ENCODE measurements around the gene FMO1.
"Not testable (repeated sequence)": the region's sequence is repeated elsewhere in the genome, so short reads cannot be mapped to it uniquely, and the experiment has no call there.

Gene FMO1

GRCh38 chr1:171248302-171248701 lies at the start of gene FMO1:
Gene FMO1 (plus strand): TSS chr1:171248494. CDS start chr1:171258088, 9,594 bp downstream.
- DNase-seq (ENCODE audit: low read depth in 1 of 2, low spot score in 1 of 2): no peak

- DNase-seq (ENCODE audit: low read depth in 1 of 2, low spot score in 1 of 2): no peak
Observed at GRCh38 chr1:171204296-171204695, 44.0 kb upstream of the FMO1 start.

- DNase-seq (ENCODE audit: low read depth in 1 of 2, low spot score in 1 of 2): no peak
Observed at GRCh38 chr1:171206204-171206977, 41.9 kb upstream of the FMO1 start.

- DNase-seq (ENCODE audit: low read depth in 1 of 2, low spot score in 1 of 2): no peak
Observed at GRCh38 chr1:171206978-171207355, 41.3 kb upstream of the FMO1 start.

- DNase-seq (ENCODE audit: low read depth in 1 of 2, low spot score in 1 of 2): no peak
Observed at GRCh38 chr1:171207377-171207776, 40.9 kb upstream of the FMO1 start.

GRCh38 chr1:171210355-171210754 lies 37.9 kb upstream of the FMO1 start:
- no peak for DNase-seq (ENCODE audit: low read depth in 1 of 2, low spot score in 1 of 2)

GRCh38 chr1:171212607-171213351 lies 35.5 kb upstream of the FMO1 start:
- no peak for DNase-seq (ENCODE audit: low read depth in 1 of 2, low spot score in 1 of 2)

- no peak for DNase-seq (ENCODE audit: low read depth in 1 of 2, low spot score in 1 of 2)
Observed at GRCh38 chr1:171213559-171214454, 34.5 kb upstream of the FMO1 start.

- no peak for DNase-seq (ENCODE audit: low read depth in 1 of 2, low spot score in 1 of 2)
Observed at GRCh38 chr1:171217658-171218443, 30.4 kb upstream of the FMO1 start.

GRCh38 chr1:171218661-171219060 lies 29.6 kb upstream of the FMO1 start:
- no peak for DNase-seq (ENCODE audit: low read depth in 1 of 2, low spot score in 1 of 2)

GRCh38 chr1:171219346-171220080 lies 28.8 kb upstream of the FMO1 start:
- no peak for DNase-seq (ENCODE audit: low read depth in 1 of 2, low spot score in 1 of 2)

- no peak for DNase-seq (ENCODE audit: low read depth in 1 of 2, low spot score in 1 of 2)
Observed at GRCh38 chr1:171220081-171220420, 28.2 kb upstream of the FMO1 start.

- DNase-seq (ENCODE audit: low read depth in 1 of 2, low spot score in 1 of 2): no peak
Observed at GRCh38 chr1:171220581-171221054, 27.7 kb upstream of the FMO1 start.

- no peak for DNase-seq (ENCODE audit: low read depth in 1 of 2, low spot score in 1 of 2)
Observed at GRCh38 chr1:171221665-171222591, 26.4 kb upstream of the FMO1 start.

- DNase-seq (ENCODE audit: low read depth in 1 of 2, low spot score in 1 of 2): no peak
Observed at GRCh38 chr1:171222936-171223335, 25.4 kb upstream of the FMO1 start.

- not testable (repeated sequence) for DNase-seq (ENCODE audit: low read depth in 1 of 2, low spot score in 1 of 2)
Observed at GRCh38 chr1:171224257-171224656, 24.0 kb upstream of the FMO1 start.

- DNase-seq (ENCODE audit: low read depth in 1 of 2, low spot score in 1 of 2): no peak
Observed at GRCh38 chr1:171226747-171227370, 21.4 kb upstream of the FMO1 start.

- no peak for DNase-seq (ENCODE audit: low read depth in 1 of 2, low spot score in 1 of 2)
Observed at GRCh38 chr1:171231326-171231725, 17.0 kb upstream of the FMO1 start.

Data from stimulated activated CD4-positive, alpha-beta T cell treated with anti-CD3 and anti-CD28 coated beads, Interleukin-15, amount 100 ng/mL, for 1 hour (primary cell).